IPS-NIHi11 (cell line): ENCODE data around the gene TUBG2.
"Not testable (repeated sequence)": the region's sequence is repeated elsewhere in the genome, so short reads cannot be mapped to it uniquely, and the experiment has no call there.

Experiments
- DNase-seq: peaks from one replicate; pipeline ENCODE4 v3.0.0; 2012; ENCODE audit warnings: mixed read lengths, low spot score

TUBG2 gene

GRCh38 chr17:42655528-42655927 is 3.6 kb upstream of the TUBG2 start:
- no peak for DNase-seq

GRCh38 chr17:42657824-42658588 is 1.1 kb upstream of the TUBG2 start:
- DNase-seq = no peak

DNA sequence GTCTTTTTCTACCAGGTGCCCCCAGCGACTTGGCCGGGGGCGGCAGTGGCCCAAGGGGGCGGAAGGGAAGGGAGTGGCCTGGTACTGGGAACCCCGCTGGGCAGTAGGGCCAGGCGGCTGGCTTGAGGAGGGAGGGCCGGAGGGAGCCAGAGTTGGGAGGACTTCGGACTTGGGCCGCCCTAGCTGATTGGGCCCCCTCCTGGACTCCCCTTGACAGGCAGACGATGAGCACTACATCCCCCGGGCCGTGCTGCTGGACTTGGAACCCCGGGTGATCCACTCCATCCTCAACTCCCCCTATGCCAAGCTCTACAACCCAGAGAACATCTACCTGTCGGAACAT is 819 bp downstream of the TUBG2 start:
- DNase-seq = not testable (repeated sequence)

DNA sequence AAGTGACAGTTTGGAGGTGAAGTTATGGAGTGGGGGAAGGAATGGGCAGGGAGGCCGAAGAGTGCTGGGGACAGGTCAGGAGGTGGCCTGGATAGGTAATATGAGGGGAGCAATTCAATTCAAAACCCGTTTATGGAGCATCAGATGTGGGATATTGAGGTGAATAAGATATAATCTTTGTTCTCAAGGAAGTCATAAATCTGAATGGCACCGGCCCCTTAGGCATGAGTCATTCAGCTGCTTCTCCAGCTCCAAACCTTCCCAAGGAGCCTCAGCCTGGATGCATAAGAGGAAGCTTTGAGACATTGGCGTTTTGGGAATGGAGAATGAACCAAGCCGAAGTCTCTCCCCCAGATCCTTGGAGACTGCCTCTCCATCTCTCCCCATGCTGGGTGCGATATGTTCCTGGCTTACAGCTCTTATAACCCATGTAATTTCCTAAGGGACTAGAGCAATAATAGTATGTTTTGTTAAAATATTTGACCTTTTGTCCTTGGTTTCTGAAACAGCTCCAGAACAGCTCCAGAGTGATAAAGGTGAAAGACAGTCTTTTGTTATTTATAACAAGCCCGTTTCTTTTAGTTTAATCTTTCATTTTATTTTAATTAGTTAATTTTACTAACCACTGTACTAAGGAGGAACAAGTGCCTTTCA is 1.7 kb downstream of the TUBG2 start:
- no peak for DNase-seq

DNA sequence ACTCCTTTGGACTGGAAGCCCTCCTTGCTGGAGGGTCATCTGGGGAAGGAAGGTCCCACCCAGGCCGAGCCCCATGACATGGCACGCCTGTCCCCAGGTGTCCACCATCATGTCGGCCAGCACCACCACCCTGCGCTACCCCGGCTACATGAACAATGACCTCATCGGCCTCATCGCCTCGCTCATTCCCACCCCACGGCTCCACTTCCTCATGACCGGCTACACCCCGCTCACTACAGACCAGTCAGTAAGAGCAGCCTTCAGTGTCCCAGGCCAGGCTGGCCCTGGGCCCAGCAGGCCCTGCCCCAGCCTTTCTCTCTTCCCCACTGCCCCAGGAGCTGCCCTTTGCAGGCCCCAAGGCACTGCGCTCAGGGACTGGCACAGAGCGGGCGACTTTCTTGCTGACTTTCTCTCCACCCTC is 6.5 kb downstream of the TUBG2 start:
- DNase-seq = no peak

DNA sequence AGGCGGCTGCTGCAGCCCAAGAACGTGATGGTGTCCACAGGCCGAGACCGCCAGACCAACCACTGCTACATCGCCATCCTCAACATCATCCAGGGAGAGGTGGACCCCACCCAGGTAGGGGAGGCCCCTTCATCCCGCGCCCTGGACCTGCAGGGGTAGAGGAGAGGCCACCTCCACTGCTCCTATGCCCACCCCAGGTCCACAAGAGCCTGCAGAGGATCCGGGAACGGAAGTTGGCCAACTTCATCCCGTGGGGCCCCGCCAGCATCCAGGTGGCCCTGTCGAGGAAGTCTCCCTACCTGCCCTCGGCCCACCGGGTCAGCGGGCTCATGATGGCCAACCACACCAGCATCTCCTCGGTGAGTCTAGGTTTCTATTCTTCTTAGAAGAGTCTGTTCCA is 7.0 kb downstream of the TUBG2 start:
- DNase-seq = not testable (repeated sequence)

DNA sequence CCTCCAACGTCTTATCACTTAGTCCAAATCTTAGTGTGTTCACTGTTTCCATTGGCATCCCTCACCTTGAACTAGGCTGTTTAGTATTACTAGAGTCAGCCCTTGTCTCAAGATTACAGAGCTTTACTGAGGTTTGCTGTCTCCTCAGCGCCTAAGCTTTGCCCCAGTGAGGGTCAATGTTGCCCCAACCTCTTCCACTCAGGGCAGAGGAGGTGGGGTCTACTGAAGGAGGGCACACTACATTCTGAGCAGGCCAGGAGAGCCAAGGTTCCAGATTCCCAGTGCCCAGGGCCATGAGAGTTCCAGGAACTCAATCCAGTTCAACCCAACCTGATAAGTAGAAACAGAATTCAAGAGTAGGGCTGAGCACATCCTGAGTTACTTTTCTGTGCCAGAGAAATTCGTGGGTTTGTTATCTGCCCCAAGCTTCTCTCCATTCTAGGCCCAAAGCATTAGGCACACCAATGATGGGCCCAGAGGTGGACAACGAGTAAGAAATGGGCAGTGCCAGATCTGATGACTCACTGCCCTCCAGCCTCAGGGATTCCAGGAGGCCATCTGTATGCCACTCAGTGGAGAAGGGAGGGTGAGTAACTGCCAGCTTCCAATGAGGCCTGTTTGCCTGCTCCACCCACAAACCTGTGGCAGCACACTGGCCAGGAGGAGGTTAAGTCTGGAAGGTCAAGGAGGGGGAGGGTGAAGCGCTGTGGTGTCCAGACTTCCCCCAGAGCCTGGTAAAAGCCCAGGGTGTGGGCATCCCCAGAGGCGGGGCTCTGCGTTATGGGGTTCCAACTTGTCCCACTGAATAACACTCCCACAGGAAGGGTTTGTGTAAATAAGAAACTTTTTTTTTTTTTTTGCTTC is 8.2 kb downstream of the TUBG2 start:
- DNase-seq = no peak

GRCh38 chr17:42669705-42669976 is 10.6 kb downstream of the TUBG2 start:
- DNase-seq = no peak

DNA sequence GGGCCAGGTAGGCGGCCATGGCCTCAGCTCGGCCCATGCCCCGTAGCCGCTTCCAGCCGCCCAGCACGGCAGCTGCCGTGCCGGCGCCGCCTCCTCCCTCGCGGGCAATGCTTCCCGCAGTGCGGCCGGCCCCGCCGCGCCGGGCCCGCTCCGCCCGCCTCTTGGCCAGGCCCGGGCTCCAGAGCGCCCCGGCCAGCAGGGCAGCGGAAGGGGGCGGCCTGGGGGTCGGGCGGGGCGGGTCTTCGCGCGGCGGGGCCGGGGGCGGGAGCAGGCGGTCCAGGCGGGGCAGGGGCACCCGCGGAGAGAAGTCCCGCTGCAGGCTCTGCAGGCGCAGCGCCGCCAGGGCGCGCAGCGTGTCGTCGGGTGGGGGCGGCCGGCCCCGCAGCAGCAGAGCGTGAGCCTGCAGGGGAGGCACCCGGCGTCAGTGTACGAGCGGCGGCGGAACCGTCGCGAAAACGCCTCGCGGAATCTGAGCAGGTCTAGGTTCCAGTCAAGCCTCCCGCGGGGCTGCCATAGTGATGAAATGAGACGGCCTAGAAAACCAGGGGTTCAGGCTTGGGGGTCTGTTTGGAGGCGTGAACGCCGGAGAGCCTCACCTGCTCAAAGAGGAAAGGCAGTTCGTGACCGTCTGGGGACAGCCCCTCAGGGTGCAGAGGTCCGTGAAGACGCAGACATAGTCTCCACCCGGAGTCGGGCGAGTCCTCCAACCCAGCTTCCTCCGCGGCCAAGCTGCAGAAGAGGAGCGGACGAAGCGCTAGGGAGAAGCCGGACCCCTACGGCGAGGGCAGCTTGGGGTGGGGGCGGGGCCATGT is 11.1 kb downstream of the TUBG2 start:
- peak; percentile 81 for DNase-seq

- DNase-seq = peak; percentile 83
Observed at GRCh38 chr17:42670789-42671657, 11.9 kb downstream of the TUBG2 start.

DNA sequence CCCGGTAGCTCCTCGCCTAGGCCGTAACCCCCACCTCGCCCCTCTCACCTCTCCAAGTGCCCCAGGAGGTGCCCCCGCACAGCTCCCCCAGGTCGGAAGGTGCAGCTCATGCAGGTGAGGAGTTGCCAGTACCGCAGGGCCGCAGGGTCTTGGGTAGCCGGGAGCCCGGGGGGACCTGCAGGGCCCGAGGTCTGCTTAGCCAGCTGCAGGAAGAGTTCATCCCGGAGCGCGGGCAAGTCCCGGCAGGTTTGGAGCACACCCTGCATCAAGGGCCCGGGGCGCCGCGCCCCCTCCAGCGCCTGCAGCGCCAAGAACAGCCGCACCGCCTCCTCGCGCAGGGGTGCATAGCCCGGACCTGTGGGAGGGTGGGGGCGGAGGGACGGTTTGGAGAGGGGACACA is 13.0 kb downstream of the TUBG2 start:
- no peak for DNase-seq

- no peak for DNase-seq
Observed at GRCh38 chr17:42673266-42673884, 14.3 kb downstream of the TUBG2 start.

- peak; percentile 75 for DNase-seq
Observed at GRCh38 chr17:42673885-42674754, 15.0 kb downstream of the TUBG2 start.

- DNase-seq = peak; percentile 56
Observed at GRCh38 chr17:42674755-42675347, 15.8 kb downstream of the TUBG2 start.

DNA sequence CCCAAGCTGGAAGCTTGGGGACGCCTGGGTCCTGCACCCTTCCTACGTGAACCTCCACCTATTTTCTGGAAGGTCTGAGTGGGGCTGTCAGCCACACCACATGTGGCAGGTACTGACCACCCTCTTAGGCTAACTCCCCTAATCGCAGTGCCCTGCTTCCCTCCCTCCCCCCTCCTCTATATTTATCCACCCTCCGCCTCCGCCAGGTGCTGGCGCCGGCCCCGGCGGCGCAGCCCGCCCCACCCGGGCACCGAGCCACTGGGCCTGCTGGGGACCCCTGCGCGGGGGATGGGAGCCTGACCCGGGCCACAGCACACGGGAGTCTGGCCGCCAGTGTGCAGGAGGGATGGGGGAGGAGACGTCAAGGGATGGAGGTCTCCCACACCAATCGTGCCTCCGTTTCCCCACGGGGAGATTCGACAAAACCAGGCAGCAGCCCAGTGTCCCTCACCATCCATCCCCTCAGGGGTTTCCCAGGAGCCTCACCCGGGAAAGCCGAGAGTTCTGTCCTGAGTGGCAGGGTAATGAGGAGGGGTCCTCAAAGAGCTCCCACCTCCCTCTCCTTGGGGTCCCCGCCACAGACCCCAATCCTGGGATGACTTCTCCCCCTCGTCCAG is 16.4 kb downstream of the TUBG2 start:
- no peak for DNase-seq

- peak; percentile 37 for DNase-seq
Observed at GRCh38 chr17:42675965-42676423, 16.9 kb downstream of the TUBG2 start.

- DNase-seq = no peak
Observed at GRCh38 chr17:42676424-42677011, 17.4 kb downstream of the TUBG2 start, which contains the start of gene PLEKHH3. Gene PLEKHH3 (minus strand): TSS chr17:42676994. CDS start chr17:42676563, 431 bp downstream.
